H9 (cell line): Measurements from ENCODE around the gene USH2A. TPM values are rescaled to one million over a fixed set of nuclear protein-coding genes. Genes with fewer than 3 reads are reported as not detected.

Experiments used
- DNase-seq: peaks from one replicate; pipeline ENCODE4 v3.0.0-alpha.2; 2017
- H2AFZ ChIP-seq: one replicate; pipeline ENCODE4 v1.6.1; 2013; ENCODE audit warnings: mild to moderate bottlenecking, low read length, control low read depth, moderate library complexity
- H2AK5ac ChIP-seq: 2 replicates; pipeline ENCODE4 v1.6.1; 2013; ENCODE audit warnings: low read length, control low read depth, mixed read lengths; ENCODE audit not compliant: insufficient read length
- H2BK120ac ChIP-seq: one replicate; pipeline ENCODE4 v1.6.1; 2013; ENCODE audit warnings: low read depth, mild to moderate bottlenecking, low read length, control low read depth, inconsistent platforms; ENCODE audit not compliant: poor library complexity, severe bottlenecking
- H2BK12ac ChIP-seq: 2 replicates; pipeline ENCODE4 v1.6.1; 2013; ENCODE audit warnings: low read length, control low read depth, mixed read lengths, low read depth; ENCODE audit not compliant: insufficient read length
- H2BK15ac ChIP-seq: 2 replicates; pipeline ENCODE4 v1.6.1; 2013; ENCODE audit warnings: low read depth, low read length, control low read depth
- H2BK20ac ChIP-seq: one replicate; pipeline ENCODE4 v1.6.1; 2013; ENCODE audit warnings: low read depth, mild to moderate bottlenecking, low read length, control low read depth, inconsistent platforms; ENCODE audit not compliant: poor library complexity, severe bottlenecking
- H2BK5ac ChIP-seq: 2 replicates; pipeline ENCODE4 v1.6.1; 2013; ENCODE audit warnings: low read length, control low read depth, mixed read lengths; ENCODE audit not compliant: insufficient read length
- H3K14ac ChIP-seq: 2 replicates; pipeline ENCODE4 v1.6.1; 2013; ENCODE audit warnings: low read length, control low read depth; ENCODE audit not compliant: insufficient read depth
- H3K18ac ChIP-seq: 2 replicates; pipeline ENCODE4 v1.6.1; 2013; ENCODE audit warnings: low read depth, mild to moderate bottlenecking, mixed read lengths, low read length, control low read depth; ENCODE audit not compliant: insufficient read length
- H3K23ac ChIP-seq: 2 replicates; pipeline ENCODE4 v1.6.1; 2013; ENCODE audit warnings: low read length, control low read depth, mixed read lengths, low read depth; ENCODE audit not compliant: insufficient read length
- H3K23me2 ChIP-seq: 2 replicates; pipeline ENCODE4 v1.6.1; 2013; ENCODE audit warnings: low read depth, mild to moderate bottlenecking, mixed read lengths, low read length, control low read depth; ENCODE audit not compliant: insufficient read length, poor library complexity, severe bottlenecking
- H3K27ac ChIP-seq: 2 replicates; pipeline ENCODE4 v1.5.1; 2013; ENCODE audit warnings: low read length, control low read depth, mixed read lengths, low read depth; ENCODE audit not compliant: insufficient read length
- H3K27me3 ChIP-seq: 2 replicates; pipeline ENCODE4 v1.6.1; 2013; ENCODE audit warnings: low read length, control low read depth, inconsistent platforms; ENCODE audit not compliant: insufficient read depth
- H3K4ac ChIP-seq: 2 replicates; pipeline ENCODE4 v1.6.1; 2013; ENCODE audit warnings: low read depth, mild to moderate bottlenecking, control low read depth, inconsistent platforms, low read length, moderate library complexity
- H3K4me1 ChIP-seq: 2 replicates; pipeline ENCODE4 v1.6.1; 2013; ENCODE audit warnings: low read length, control low read depth, inconsistent platforms; ENCODE audit not compliant: insufficient read depth
- H3K4me2 ChIP-seq: 2 replicates; pipeline ENCODE4 v1.6.1; 2013; ENCODE audit warnings: low read length, control low read depth, mixed read lengths; ENCODE audit not compliant: insufficient read length, insufficient read depth
- H3K56ac ChIP-seq: 2 replicates; pipeline ENCODE4 v1.6.1; 2013; ENCODE audit warnings: low read depth, mild to moderate bottlenecking, mixed read lengths, low read length, control low read depth; ENCODE audit not compliant: insufficient read length
- H3K79me1 ChIP-seq: 2 replicates; pipeline ENCODE4 v1.6.1; 2013; ENCODE audit warnings: low read depth, mild to moderate bottlenecking, moderate library complexity, low read length, control low read depth, inconsistent platforms; ENCODE audit not compliant: insufficient read depth, poor library complexity, severe bottlenecking
- H3K79me2 ChIP-seq: 2 replicates; pipeline ENCODE4 v1.6.1; 2013; ENCODE audit warnings: low read length, control low read depth, inconsistent platforms; ENCODE audit not compliant: insufficient read depth
- H3K9ac ChIP-seq: 2 replicates; pipeline ENCODE4 v1.6.1; 2013; ENCODE audit warnings: low read length, control low read depth, mixed read lengths; ENCODE audit not compliant: insufficient read length; ENCODE audit errors: extremely low read depth
- H3K9me3 ChIP-seq: one replicate; pipeline ENCODE4 v1.6.1; 2013; ENCODE audit warnings: low read depth, low read length, inconsistent platforms; ENCODE audit not compliant: control insufficient read depth
- H3T11ph ChIP-seq: one replicate; pipeline ENCODE4 v1.6.1; 2013; ENCODE audit warnings: mild to moderate bottlenecking, low read length, control low read depth, inconsistent platforms
- H4K20me1 ChIP-seq: one replicate; pipeline ENCODE4 v1.6.1; 2013; ENCODE audit not compliant: control insufficient read depth, insufficient read length, insufficient read depth
- H4K5ac ChIP-seq: 2 replicates; pipeline ENCODE4 v1.6.1; 2013; ENCODE audit warnings: low read depth, mild to moderate bottlenecking, mixed read lengths, low read length, control low read depth; ENCODE audit not compliant: insufficient read length
- H4K8ac ChIP-seq: replicated peaks from 2 replicates; pipeline ENCODE4 v1.6.1; 2013; ENCODE audit warnings: low read length, control low read depth, mixed read lengths, low read depth; ENCODE audit not compliant: insufficient read length
- H4K91ac ChIP-seq: 2 replicates; pipeline ENCODE4 v1.6.1; 2013; ENCODE audit warnings: low read depth, mild to moderate bottlenecking, moderate library complexity, mixed read lengths, low read length, control low read depth; ENCODE audit not compliant: insufficient read length
- H3K27ac Mint-ChIP-seq, 3 experiments: 2 replicates in 2 of 3; 3 replicates in 1 of 3; pipeline ENCODE4 v1.8.0; 2020 to 2021; ENCODE audit warnings: mixed read lengths in 3 of 3, mild to moderate bottlenecking in 1 of 3, moderate library complexity in 1 of 3
- H3K27me3 Mint-ChIP-seq: 2 replicates; pipeline ENCODE4 v1.8.0; 2021; ENCODE audit warnings: low read depth, mild to moderate bottlenecking, moderate library complexity, mixed read lengths
- H3K36me3 Mint-ChIP-seq, 3 experiments: 2 replicates in 2 of 3; 3 replicates in 1 of 3; pipeline ENCODE4 v1.8.0; 2020 to 2021; ENCODE audit warnings: low read depth in 3 of 3, mixed read lengths in 3 of 3; ENCODE audit not compliant: insufficient read depth in 1 of 3
- H3K4me1 Mint-ChIP-seq, 2 experiments: 2 replicates each; pipeline ENCODE4 v1.8.0; 2020; ENCODE audit warnings: mixed read lengths in 2 of 2
- H3K4me3 Mint-ChIP-seq, 2 experiments: 2 replicates in 1 of 2; 3 replicates in 1 of 2; pipeline ENCODE4 v1.8.0; 2020 to 2021; ENCODE audit warnings: mild to moderate bottlenecking in 2 of 2, mixed read lengths in 2 of 2, moderate library complexity in 1 of 2
- H3K9me3 Mint-ChIP-seq, 2 experiments: 2 replicates in 1 of 2; 3 replicates in 1 of 2; pipeline ENCODE4 v1.8.0; 2020; ENCODE audit warnings: mild to moderate bottlenecking in 2 of 2, mixed read lengths in 2 of 2, moderate library complexity in 1 of 2
- CTCF ChIP-seq: fragments of 200-600 bp; sonication (generic); conservative IDR thresholded peaks from 3 replicates; pipeline ENCODE4 v1.8.0; 2021; ENCODE audit warnings: antibody characterized with exemption, mild to moderate bottlenecking
- WGBS: extraction: QIAGEN DNeasy Blood & Tissue Kit; methylation state at CpG from one replicate; pipeline ENCODE4 v1.1.7; 2013; ENCODE audit warnings: missing lambda C conversion rate, low lambda C conversion rate, mixed read lengths; ENCODE audit not compliant: insufficient read length; ENCODE audit errors: extremely low coverage; 5-methylcytosine and 5-hydroxymethylcytosine counted together
- total RNA-seq: library from RNA; stranded (reverse); gene quantifications from 2 replicates; pipeline ENCODE4 v1.2.1, GENCODE V29; 2021

Gene USH2A
- total RNA-seq, 1 experiment from 2014 or later = 0.11 TPM

DNA sequence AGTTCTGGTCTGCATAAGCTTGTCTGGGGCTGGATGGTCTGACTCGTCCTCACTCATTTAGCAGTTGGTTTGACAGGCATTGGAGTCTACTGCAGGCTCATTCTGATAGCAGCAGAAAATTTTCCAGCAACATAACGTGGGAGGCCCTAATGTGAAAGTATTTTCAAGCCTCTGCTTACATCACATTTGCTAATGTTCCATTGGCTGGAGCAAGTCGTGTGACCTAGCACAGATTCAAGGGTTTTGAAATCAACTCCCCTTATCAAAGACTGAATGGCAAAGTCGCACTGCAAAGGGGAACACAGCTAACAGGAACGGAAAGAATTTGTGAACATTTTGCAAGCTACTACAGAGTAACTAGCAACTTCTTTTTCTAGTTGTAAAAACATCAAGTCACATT lies 2.3 kb upstream of the USH2A start:
- no peaks in the 10 kb centered on the region for H3K9me3 ChIP-seq
- Mint-ChIP-seq H3K4me1 (peaks cover 0 to 7% of the 10 kb centered on the region in 2 experiments; a peak in 1 of 4 replicates), H3K4me3 (no peak overlapping the region), H3K27ac (no peak overlapping the region), H3K9me3 (no peaks in the 10 kb centered on the region), H3K36me3 (no peaks in the 10 kb centered on the region), H3K27me3 (no peaks in the 10 kb centered on the region)
- H2AK5ac ChIP-seq = no peak overlapping the region
- H2BK12ac ChIP-seq = no peak overlapping the region
- no peak overlapping the region for H3K23ac ChIP-seq
- H3K79me1 ChIP-seq = no peaks in the 10 kb centered on the region
- DNase-seq = no peak
- H3K27ac ChIP-seq = no peak overlapping the region
- H3K4me2 ChIP-seq = no peak overlapping the region
- no peaks in the 10 kb centered on the region for H3K79me2 ChIP-seq
- no peaks in the 10 kb centered on the region for H4K20me1 ChIP-seq
- H3K14ac ChIP-seq = no peak overlapping the region
- H4K91ac ChIP-seq = no peak overlapping the region
- no peaks in the 10 kb centered on the region for H3K23me2 ChIP-seq
- no peak overlapping the region for H2BK15ac ChIP-seq
- no peak overlapping the region for H3T11ph ChIP-seq
- H3K4ac ChIP-seq = no peak overlapping the region
- no peak overlapping the region for H3K9ac ChIP-seq
- H4K8ac ChIP-seq = no peak overlapping the region
- no CpG with 5 or more reads among the region's 5 CpGs for WGBS
- H3K18ac ChIP-seq = no peak overlapping the region
- H2BK5ac ChIP-seq = no peak overlapping the region
- no peak overlapping the region for H4K5ac ChIP-seq
- TF ChIP-seq CTCF = no peak
- no peaks in the 10 kb centered on the region for H3K27me3 ChIP-seq
- H3K56ac ChIP-seq = no peak overlapping the region
- no peak overlapping the region for H2BK120ac ChIP-seq
- no peak overlapping the region for H2BK20ac ChIP-seq
- no peaks in the 10 kb centered on the region for H3K4me1 ChIP-seq
- no peak overlapping the region for H2AFZ ChIP-seq
